AG04449 (cell line): Measurements from ENCODE around the gene ACAP3.

ENCODE experiments used
- CTCF ChIA-PET: fragments of 350-600 bp; formaldehyde crosslinking; extraction: SDS; loops from one replicate; lab custom pipeline; 2021; ENCODE audit warnings: antibody characterized with exemption; lab: Yijun Ruan, JAX
- POLR2A ChIA-PET: fragments of 400-600, 350-600 bp; formaldehyde crosslinking; extraction: SDS; loops from one replicate; lab custom pipeline; 2020; ENCODE audit warnings: antibody characterized with exemption, inconsistent platforms; lab: Yijun Ruan, JAX
- DNase-seq: peaks from one replicate; pipeline ENCODE4 v3.0.0-alpha.2; 2010; ENCODE audit warnings: low read depth, low spot score
- H3K4me3 ChIP-seq: 2 replicates; pipeline ENCODE4 v1.5.1; 2011; ENCODE audit warnings: low read depth, mild to moderate bottlenecking, control low read depth, low read length
- CTCF ChIP-seq: IDR thresholded peaks from one replicate; pipeline ENCODE4 v1.5.1; 2011; ENCODE audit warnings: mild to moderate bottlenecking, moderate library complexity, low read length, control low read depth, inconsistent platforms; ENCODE audit not compliant: insufficient read depth; ENCODE audit errors: missing control alignments

The ACAP3 gene, protein sequence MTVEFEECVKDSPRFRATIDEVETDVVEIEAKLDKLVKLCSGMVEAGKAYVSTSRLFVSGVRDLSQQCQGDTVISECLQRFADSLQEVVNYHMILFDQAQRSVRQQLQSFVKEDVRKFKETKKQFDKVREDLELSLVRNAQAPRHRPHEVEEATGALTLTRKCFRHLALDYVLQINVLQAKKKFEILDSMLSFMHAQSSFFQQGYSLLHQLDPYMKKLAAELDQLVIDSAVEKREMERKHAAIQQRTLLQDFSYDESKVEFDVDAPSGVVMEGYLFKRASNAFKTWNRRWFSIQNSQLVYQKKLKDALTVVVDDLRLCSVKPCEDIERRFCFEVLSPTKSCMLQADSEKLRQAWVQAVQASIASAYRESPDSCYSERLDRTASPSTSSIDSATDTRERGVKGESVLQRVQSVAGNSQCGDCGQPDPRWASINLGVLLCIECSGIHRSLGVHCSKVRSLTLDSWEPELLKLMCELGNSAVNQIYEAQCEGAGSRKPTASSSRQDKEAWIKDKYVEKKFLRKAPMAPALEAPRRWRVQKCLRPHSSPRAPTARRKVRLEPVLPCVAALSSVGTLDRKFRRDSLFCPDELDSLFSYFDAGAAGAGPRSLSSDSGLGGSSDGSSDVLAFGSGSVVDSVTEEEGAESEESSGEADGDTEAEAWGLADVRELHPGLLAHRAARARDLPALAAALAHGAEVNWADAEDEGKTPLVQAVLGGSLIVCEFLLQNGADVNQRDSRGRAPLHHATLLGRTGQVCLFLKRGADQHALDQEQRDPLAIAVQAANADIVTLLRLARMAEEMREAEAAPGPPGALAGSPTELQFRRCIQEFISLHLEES

DNA sequence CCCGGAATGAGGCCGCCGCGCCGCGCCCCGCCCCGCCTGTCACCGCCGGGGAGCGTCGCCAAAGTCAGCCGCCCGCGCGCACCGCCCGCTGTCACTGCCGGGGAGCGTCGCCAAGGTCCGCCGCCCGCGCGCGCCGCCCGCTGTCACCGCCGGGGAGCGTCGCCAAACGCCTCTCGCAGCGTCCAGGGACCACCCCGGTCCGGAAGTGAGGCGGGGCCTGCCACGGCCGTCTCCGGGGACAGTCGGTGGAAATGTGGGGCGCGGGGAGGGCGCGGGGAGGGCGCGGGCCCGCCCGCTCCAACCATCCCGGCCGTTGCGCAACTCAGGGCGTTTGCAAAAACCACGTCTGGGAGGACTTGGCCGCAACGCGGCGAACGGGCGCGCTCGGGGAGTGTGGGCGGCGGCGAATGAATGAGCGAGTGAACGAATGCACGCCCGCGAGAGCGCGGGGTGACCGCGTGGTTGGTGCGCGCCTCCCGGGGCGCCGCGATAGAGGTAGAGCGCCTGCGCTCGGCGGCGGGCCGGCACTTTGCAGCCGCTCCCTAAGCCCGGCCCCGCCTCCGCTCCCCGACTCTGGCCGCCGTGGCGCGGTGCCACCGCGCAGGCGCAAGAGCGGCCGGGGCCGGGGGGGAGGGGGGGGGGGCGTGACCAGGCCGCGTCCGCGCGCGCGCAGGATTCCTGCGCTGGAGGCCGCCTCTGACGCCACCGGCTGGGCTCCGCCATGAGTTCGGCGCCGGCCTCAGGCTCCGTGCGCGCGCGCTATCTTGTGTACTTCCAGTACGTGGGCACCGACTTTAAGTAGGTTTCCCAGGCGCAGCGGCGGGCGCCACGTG, at the start of gene ACAP3, which contains the start of gene PUSL1:
Gene ACAP3 (minus strand): TSS at position 8 of the 833 bp plus-strand sequence. CDS start 115 bp downstream, outside the sequence.
Gene PUSL1 (plus strand): TSS at position 675 of the 833 bp plus-strand sequence. CDS start 47 bp downstream, at position 722.
- DNase-seq: peak; percentile 63
- H3K4me3 ChIP-seq: peak within 1 kb of the TSS; percentile 69
- ChIA-PET POLR2A (no interaction called here), CTCF (no interaction called here)
- TF ChIP-seq CTCF: no peak

GRCh38 chr1:1356796-1357401, 49.2 kb upstream of the ACAP3 start:
- ChIA-PET CTCF (interaction anchor here (0.7 to 3.3 kb wide), 5 partner anchors 9 to 14 kb away, joined by 3 to 27 read pairs (median 4); no protein-coding TSS in a partner anchor), POLR2A (interaction anchor here (1.1 to 2.2 kb wide), 2 partner anchors 9 to 66 kb away, joined by 3 to 8 read pairs; no protein-coding TSS in a partner anchor)

GRCh38 chr1:1356166-1356795, 48.6 kb upstream of the ACAP3 start:
- peak overlapping the region; percentile 85 for H3K4me3 ChIP-seq
- DNase-seq: no peak
- no peak for TF ChIP-seq CTCF
- CTCF ChIA-PET: interaction anchor here (3.3 kb wide), 1 partner anchor 15 kb away, joined by 27 read pairs; no protein-coding TSS in a partner anchor
- POLR2A ChIA-PET: no interaction called here

More at GRCh38 chr1:1356796-1357401, 49.2 kb upstream of the ACAP3 start:
- no peak for TF ChIP-seq CTCF
- peak overlapping the region; percentile 85 for H3K4me3 ChIP-seq
- DNase-seq: no peak

- ChIA-PET CTCF (interaction anchor here (1.0 kb wide), 1 partner anchor 16 kb away, joined by 3 read pairs; no protein-coding TSS in a partner anchor), POLR2A (interaction anchor here (1.0 kb wide), 1 partner anchor 9 kb away, joined by 3 read pairs; no protein-coding TSS in a partner anchor)
- TF ChIP-seq CTCF: no peak
- no peak for DNase-seq
- peak overlapping the region; percentile 85 for H3K4me3 ChIP-seq
Measured at GRCh38 chr1:1355416-1355815, 47.7 kb upstream of the ACAP3 start.
